Placental pericyte (primary cell): ENCODE measurements around the gene CHODL. TPM values are rescaled to one million over a fixed set of nuclear protein-coding genes. Genes with fewer than 3 reads are reported as not detected.

Source experiments
- total RNA-seq: library from RNA; depleted of rRNA; stranded (reverse); fragments of >200 nt; gene quantifications from 2 replicates; pipeline ENCODE4 v1.2.3, GENCODE V29; 2012

The CHODL gene
- total RNA-seq = under 0.01 and 5.6 TPM in 2 replicates

DNA sequence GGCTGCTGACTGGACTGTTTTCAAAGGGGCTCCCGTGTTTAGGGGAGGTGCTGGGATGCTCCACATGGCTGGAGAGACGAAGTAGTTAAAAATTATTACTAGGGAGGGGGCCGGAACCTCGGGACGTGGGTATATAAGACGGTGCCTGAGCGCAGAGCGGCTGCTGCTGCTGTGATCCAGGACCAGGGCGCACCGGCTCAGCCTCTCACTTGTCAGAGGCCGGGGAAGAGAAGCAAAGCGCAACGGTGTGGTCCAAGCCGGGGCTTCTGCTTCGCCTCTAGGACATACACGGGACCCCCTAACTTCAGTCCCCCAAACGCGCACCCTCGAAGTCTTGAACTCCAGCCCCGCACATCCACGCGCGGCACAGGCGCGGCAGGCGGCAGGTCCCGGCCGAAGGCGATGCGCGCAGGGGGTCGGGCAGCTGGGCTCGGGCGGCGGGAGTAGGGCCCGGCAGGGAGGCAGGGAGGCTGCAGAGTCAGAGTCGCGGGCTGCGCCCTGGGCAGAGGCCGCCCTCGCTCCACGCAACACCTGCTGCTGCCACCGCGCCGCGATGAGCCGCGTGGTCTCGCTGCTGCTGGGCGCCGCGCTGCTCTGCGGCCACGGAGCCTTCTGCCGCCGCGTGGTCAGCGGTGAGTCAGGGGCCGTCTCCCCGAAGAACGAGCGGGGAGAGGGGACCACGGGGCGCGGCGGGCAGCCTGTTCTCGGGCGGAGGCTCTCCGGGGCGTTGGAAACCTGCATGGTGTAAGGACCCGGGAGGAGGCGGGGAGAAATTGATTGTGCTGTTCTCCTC, at the start of gene CHODL:
Gene CHODL (plus strand): TSS at position 163 of the 793 bp plus-strand sequence. CDS start 391 bp downstream, at position 554.

Other genes with a start within 250 kb of the CHODL start
- not detected in 2 replicates for gene TMPRSS15, start 159.0 kb downstream of the CHODL start, total RNA-seq